HG03521 (cell line): ENCODE results near the gene HACE1.
A peak's percentile ranks its signal among the peaks of the same experiment; 100 is the strongest.
"Not testable (repeated sequence)": the region's sequence is repeated elsewhere in the genome, so short reads cannot be mapped to it uniquely, and the experiment has no call there.

ENCODE experiments used
- ATAC-seq: cut with Tn5 transposase; IDR thresholded peaks from one replicate; pipeline ENCODE4 v1.9.1; 2021; ENCODE audit warnings: mild to moderate bottlenecking, moderate library complexity; ENCODE audit not compliant: unreplicated experiment

The HACE1 gene

DNA sequence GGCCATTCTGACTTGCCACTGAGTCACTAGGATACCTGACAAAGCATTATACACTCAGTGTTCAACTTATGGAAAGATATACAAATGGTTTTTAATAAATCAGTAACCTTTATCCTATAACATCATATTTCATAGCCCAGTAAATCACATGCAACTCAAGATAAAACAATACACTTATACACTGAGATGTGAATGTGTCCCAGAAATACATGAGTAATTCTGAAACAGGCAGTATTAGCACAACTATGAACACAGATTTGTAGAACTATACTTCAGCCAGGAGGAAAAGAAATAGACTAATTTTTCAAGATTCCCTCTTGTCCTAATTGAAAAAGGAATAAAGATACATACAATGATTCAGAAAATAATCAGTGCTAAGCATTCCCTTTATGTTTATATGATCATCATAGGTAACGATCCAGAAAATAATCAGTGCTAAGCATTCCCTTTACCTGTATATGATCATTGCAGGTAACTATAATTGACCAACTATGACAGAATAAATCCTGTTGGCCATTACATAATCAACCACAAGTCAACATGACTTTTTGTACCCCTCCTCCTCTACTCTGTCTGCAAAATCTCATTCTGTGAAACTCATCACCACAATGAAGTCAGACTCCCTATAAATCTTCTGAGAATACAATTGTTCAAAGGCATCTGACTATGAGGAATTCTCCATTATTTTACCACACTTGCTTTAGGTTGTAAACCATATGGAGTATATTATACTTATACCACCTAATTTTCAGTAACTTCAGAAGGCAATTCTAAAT lies 30.3 kb downstream of the HACE1 start:
- no peak for ATAC-seq

- no peak for ATAC-seq
Measured at GRCh38 chr6:104828478-104828877, 31.2 kb downstream of the HACE1 start.

GRCh38 chr6:104820820-104821219 lies 38.9 kb downstream of the HACE1 start:
- not testable (repeated sequence) for ATAC-seq

GRCh38 chr6:104816125-104816524 lies 43.6 kb downstream of the HACE1 start:
- no peak for ATAC-seq

- ATAC-seq, result no peak
Measured at GRCh38 chr6:104814743-104815142, 45.0 kb downstream of the HACE1 start.

- ATAC-seq, result no peak
Measured at GRCh38 chr6:104813552-104813951, 46.2 kb downstream of the HACE1 start.

DNA sequence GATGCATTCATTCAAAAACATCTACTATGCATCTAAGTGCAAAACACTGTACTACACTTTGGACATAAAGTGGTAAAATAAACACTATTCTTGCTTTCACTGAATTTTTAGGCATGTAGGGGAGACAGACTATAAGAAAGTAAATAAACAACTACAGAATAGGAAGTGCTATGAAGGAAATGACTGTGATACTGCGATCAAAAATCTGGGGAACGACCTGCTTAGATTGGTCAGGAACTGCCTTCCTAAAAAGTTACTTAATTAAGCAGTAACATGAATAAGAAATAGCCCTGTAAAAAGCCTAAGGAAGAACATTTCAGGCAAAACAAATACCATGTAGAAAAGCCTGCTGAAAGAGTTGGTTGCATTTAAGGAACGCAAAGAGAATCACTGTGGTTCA lies 50.6 kb downstream of the HACE1 start:
- no peak for ATAC-seq

GRCh38 chr6:104805335-104805734 lies 54.4 kb downstream of the HACE1 start:
- not testable (repeated sequence) for ATAC-seq

- ATAC-seq, result no peak
Measured at GRCh38 chr6:104799134-104799657, 60.5 kb downstream of the HACE1 start.

GRCh38 chr6:104796031-104796785 lies 63.5 kb downstream of the HACE1 start:
- no peak for ATAC-seq

GRCh38 chr6:104795363-104795762 lies 64.4 kb downstream of the HACE1 start:
- no peak for ATAC-seq

DNA sequence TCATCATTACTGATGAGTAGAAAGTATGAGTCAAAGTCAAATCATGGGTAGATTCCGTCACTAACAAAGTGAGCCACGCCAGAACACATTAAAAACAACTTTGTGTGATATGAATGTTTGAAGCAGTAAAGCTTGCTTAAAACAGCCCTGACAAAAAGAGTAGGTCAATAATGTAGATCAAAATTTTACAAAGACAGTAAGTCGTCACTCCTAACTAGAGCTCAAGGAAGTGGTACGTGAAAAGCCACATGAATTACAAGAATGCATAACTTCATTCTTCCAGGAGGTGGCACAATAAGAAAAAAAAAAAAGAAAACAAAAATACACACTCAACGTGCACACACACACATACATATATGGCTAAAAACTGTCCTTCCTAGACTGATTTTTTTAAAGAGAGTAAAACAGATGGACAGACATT lies 69.9 kb downstream of the HACE1 start:
- ATAC-seq, result peak; percentile 79

DNA sequence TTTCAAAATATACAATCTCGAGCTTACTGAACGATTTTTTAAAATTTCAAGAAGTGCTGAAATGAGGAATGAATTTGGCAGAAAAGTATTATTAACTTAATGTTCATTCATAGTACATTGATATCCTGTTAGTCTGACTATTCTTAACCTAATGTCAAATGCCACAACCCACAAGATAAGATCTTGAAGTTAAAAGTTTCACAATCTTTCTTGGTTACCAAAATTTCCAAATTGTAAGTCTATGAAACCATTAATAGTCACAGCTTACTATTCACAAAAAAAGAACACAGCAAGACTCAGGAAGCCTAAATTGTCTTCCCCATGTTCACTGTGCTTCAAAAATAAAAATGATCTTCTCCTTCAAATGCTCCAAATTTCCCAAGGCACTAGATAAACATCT lies 71.3 kb downstream of the HACE1 start:
- ATAC-seq, result no peak

GRCh38 chr6:104787305-104787704 lies 72.4 kb downstream of the HACE1 start:
- ATAC-seq, result no peak

DNA sequence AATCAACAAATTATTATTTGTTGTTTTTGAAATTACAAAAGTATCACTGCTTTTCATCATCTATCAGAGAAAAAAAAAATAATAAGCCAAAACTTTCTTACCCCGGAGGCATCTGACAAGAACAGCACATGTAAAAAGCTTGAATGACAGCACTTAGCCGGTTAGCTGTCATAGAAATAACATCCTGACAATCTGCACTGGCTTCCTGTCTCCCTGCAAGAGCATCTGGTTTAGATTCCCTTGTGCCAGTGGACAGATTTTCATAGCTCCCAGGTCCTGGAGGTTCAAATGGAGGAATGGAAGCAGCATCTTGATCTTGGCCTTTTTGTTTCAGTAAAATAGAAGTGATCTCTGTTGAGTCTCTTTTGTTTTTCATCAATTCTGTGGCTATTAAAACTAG lies 74.8 kb downstream of the HACE1 start:
- ATAC-seq, result no peak

- peak; percentile 71 for ATAC-seq
Measured at GRCh38 chr6:104771258-104771832, 88.4 kb downstream of the HACE1 start.

DNA sequence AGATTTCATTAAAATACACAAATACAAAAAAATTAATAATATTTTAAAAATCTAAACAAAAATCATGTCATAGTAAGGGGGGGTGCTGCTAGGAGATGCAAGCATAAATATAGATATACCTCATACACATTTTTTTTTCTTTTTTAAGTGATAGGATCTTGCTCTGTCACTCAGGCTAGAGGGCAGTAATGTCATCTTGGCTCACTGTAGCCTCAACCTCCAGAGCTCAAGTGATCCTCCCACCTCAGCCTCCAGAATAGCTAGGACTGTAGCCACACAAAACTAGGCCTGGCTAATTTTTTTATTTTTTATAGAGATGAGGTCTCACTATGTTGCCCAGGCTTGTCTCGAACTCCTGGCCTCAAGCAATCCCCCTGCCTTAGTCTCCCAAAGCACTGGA lies 90.8 kb downstream of the HACE1 start:
- no peak for ATAC-seq

DNA sequence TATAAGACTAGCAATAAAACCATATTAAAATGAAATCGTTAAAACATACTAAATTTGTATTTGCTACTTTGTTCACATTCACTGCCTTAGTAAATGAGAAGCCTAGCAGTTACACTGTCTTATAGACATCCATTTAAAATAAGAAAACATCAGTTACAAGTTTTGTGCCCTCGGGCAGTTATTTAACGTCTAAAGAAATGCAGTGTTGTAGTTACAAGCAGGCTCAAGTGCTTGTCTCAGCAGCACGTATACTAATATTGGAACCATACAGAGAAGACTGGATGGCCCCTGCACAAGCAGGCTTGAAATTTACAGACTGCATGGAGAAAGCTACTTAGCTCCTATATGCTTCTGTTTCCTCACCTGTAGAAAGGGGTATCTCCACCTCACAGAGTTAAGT lies 93.1 kb downstream of the HACE1 start:
- ATAC-seq, result no peak

DNA sequence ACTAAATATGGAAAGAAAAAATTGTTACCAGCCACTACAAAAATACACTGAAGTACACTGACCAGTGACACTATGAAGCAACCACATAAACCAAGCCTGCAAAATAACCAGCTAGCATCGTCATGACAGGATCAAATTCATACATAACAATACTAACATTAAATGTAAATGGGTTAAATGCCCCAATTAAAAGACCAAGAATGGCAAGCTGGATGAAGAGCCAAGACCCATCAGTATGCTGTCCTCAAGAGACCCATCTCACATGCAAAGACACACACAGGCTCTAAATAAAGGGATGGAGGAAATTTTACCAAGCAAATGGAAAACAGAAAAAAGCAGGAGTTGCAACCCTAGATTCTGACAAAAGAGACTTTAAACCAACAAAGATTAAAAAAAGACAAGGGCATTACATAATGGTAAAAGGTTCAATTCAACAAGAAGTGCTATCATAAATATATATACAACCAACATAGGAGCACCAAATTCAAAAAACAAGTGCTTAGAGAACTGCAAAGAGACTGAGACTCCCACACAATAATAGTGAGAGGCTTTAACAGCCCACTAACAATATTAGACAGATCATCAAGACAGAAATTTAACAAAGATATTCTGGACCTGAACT lies 104.8 kb downstream of the HACE1 start:
- no peak for ATAC-seq

- ATAC-seq, result no peak
Measured at GRCh38 chr6:104753251-104753650, 106.5 kb downstream of the HACE1 start.

GRCh38 chr6:104750449-104750848 lies 109.3 kb downstream of the HACE1 start:
- no peak for ATAC-seq
